Trophoblast cell (in vitro differentiated cells and primary cell): ENCODE data around the gene RASA4.
A peak's percentile ranks its signal among the peaks of the same experiment; 100 is the strongest.
"Not testable (repeated sequence)": the region's sequence is repeated elsewhere in the genome, so short reads cannot be mapped to it uniquely, and the experiment has no call there.

Source experiments
- DNase-seq, 2 donors: peaks; one replicate each; pipeline ENCODE4 v3.0.0-alpha.2; 2016
- H2AFZ ChIP-seq: 2 replicates; pipeline ENCODE4 v1.6.1; 2013; ENCODE audit warnings: low read length, moderate library complexity, mild to moderate bottlenecking; ENCODE audit not compliant: insufficient read depth, poor library complexity
- H2AK5ac ChIP-seq: 2 replicates; pipeline ENCODE4 v1.6.1; 2013; ENCODE audit warnings: mild to moderate bottlenecking, low read length
- H2BK120ac ChIP-seq: 2 replicates; pipeline ENCODE4 v1.6.1; 2013; ENCODE audit warnings: low read length, mild to moderate bottlenecking, moderate library complexity; ENCODE audit not compliant: insufficient read depth, poor library complexity
- H2BK12ac ChIP-seq: 2 replicates; pipeline ENCODE4 v1.6.1; 2013; ENCODE audit warnings: mild to moderate bottlenecking, low read length, moderate library complexity
- H2BK5ac ChIP-seq: 2 replicates; pipeline ENCODE4 v1.6.1; 2013; ENCODE audit warnings: low read length, low read depth, moderate library complexity, mild to moderate bottlenecking; ENCODE audit not compliant: poor library complexity
- H3K14ac ChIP-seq: 2 replicates; pipeline ENCODE4 v1.6.1; 2013; ENCODE audit warnings: mild to moderate bottlenecking, low read length
- H3K18ac ChIP-seq: 2 replicates; pipeline ENCODE4 v1.6.1; 2013; ENCODE audit warnings: mild to moderate bottlenecking, low read length
- H3K23ac ChIP-seq: 2 replicates; pipeline ENCODE4 v1.6.1; 2013; ENCODE audit warnings: low read length
- H3K27ac ChIP-seq: 2 replicates; pipeline ENCODE4 v1.5.1; 2013; ENCODE audit warnings: low read depth, mild to moderate bottlenecking, inconsistent platforms, low read length, moderate library complexity
- H3K27me3 ChIP-seq: 2 replicates; pipeline ENCODE4 v1.6.1; 2013; ENCODE audit warnings: inconsistent platforms, mild to moderate bottlenecking, low read length, moderate library complexity; ENCODE audit not compliant: insufficient read depth
- H3K36me3 ChIP-seq, 2 experiments: 1 replicate in 1 of 2; 2 replicates in 1 of 2; pipeline ENCODE4 v1.6.1; 2013; ENCODE audit warnings: low read length in 2 of 2, mild to moderate bottlenecking in 2 of 2, moderate library complexity in 1 of 2; ENCODE audit not compliant: insufficient read depth in 2 of 2, control insufficient read depth in 1 of 2
- H3K4ac ChIP-seq: 2 replicates; pipeline ENCODE4 v1.6.1; 2013; ENCODE audit warnings: low read depth, mild to moderate bottlenecking, low read length, moderate library complexity
- H3K4me1 ChIP-seq, 2 experiments: 1 replicate in 1 of 2; 2 replicates in 1 of 2; pipeline ENCODE4 v1.6.1; 2013; ENCODE audit warnings: low read length in 2 of 2, mild to moderate bottlenecking in 2 of 2, moderate library complexity in 1 of 2; ENCODE audit not compliant: insufficient read depth in 2 of 2, control insufficient read depth in 1 of 2
- H3K4me2 ChIP-seq: 2 replicates; pipeline ENCODE4 v1.6.1; 2013; ENCODE audit warnings: inconsistent platforms, mild to moderate bottlenecking, low read length, moderate library complexity
- H3K4me3 ChIP-seq: 2 replicates; pipeline ENCODE4 v1.5.1; 2013; ENCODE audit warnings: mild to moderate bottlenecking, low read depth, low read length, inconsistent platforms
- H3K79me1 ChIP-seq: one replicate; pipeline ENCODE4 v1.6.1; 2013; ENCODE audit warnings: low read length
- H3K79me2 ChIP-seq: 2 replicates; pipeline ENCODE4 v1.6.1; 2013; ENCODE audit warnings: low read length, mild to moderate bottlenecking; ENCODE audit not compliant: control insufficient read depth, insufficient read depth, poor library complexity
- H3K9ac ChIP-seq: 2 replicates; pipeline ENCODE4 v1.6.1; 2013; ENCODE audit warnings: mild to moderate bottlenecking, low read length
- H3K9me3 ChIP-seq: 2 replicates; pipeline ENCODE4 v1.6.1; 2013; ENCODE audit warnings: low read depth, mild to moderate bottlenecking, control low read depth, inconsistent platforms, low read length; ENCODE audit not compliant: insufficient read depth
- H4K12ac ChIP-seq: 2 replicates; pipeline ENCODE4 v1.6.1; 2013; ENCODE audit warnings: low read depth, mild to moderate bottlenecking, low read length, moderate library complexity
- H4K8ac ChIP-seq: 2 replicates; pipeline ENCODE4 v1.6.1; 2013; ENCODE audit warnings: low read depth, mild to moderate bottlenecking, low read length, moderate library complexity
- H4K91ac ChIP-seq: one replicate; pipeline ENCODE4 v1.6.1; 2013; ENCODE audit warnings: low read depth, mild to moderate bottlenecking, low read length, moderate library complexity
- WGBS: extraction: QIAGEN DNeasy Blood & Tissue Kit; methylation state at CpG from one replicate; pipeline ENCODE4 v1.1.7; 2013; ENCODE audit warnings: missing lambda C conversion rate; ENCODE audit not compliant: insufficient read length, insufficient coverage; ENCODE audit errors: extremely low coverage; 5-methylcytosine and 5-hydroxymethylcytosine counted together

The RASA4 gene

DNA sequence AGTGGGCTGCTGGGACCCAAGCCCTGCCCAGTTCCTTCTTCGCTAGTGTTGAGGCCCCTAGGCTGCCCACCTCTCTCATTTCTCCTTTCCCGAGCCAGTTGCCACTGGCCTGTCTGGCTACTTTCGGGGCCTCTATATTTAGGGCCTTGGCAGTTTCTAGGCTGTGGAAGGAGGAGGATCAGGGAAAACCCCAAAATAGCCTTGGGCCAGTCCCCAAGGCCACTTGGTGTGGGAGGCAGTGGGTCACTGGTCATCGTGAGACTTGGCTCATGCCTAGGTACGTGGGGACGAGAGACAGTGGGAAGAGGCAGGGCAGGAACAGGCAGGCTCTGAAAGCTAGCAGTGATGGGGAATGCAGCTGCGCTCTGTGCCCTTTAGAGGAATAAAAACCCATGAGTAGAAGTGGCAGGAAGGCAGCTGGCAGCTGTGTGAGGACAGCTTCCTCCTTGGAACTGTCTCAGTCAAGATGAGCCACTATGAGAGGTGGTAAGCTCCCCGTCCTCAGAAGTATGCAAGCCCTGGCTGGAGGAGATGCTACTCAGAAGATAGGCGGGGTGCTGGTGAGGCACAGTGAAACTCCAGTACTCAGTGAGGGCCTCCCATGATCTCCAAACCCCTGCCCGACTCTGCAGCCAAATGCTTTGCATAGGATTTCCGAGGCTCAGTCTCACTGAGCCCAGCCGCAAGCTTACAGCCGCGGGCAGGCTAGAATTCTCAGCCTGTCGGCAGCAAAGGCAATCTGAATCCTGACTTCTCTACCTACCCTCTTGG is 2.8 kb downstream of the RASA4 start:
- WGBS = no CpG with 5 or more reads among the region's 15 CpGs
- not testable (repeated sequence) for H3K4me1 ChIP-seq, H3K36me3 ChIP-seq, H4K8ac ChIP-seq, H2AK5ac ChIP-seq, H3K27me3 ChIP-seq, H2BK12ac ChIP-seq, H3K9ac ChIP-seq, H2AFZ ChIP-seq, H4K12ac ChIP-seq, H3K4ac ChIP-seq, H3K79me2 ChIP-seq, DNase-seq, H3K23ac ChIP-seq, H3K4me2 ChIP-seq, H3K4me3 ChIP-seq, H4K91ac ChIP-seq, H3K14ac ChIP-seq, H2BK5ac ChIP-seq, H3K79me1 ChIP-seq, H3K27ac ChIP-seq, H3K18ac ChIP-seq, H2BK120ac ChIP-seq, H3K9me3 ChIP-seq

GRCh38 chr7:102611675-102612325 is 4.8 kb downstream of the RASA4 start:
- not testable (repeated sequence) for H2BK120ac ChIP-seq, H4K12ac ChIP-seq, H3K79me2 ChIP-seq, H3K4me3 ChIP-seq, H3K4me1 ChIP-seq, H3K36me3 ChIP-seq, H2BK12ac ChIP-seq, H3K79me1 ChIP-seq, H3K4me2 ChIP-seq, H2BK5ac ChIP-seq, H3K9ac ChIP-seq, H3K23ac ChIP-seq, DNase-seq, H3K9me3 ChIP-seq, H3K27ac ChIP-seq, H3K14ac ChIP-seq, H2AK5ac ChIP-seq, H2AFZ ChIP-seq, H3K4ac ChIP-seq, H3K27me3 ChIP-seq
- Histone ChIP-seq H4K8ac (peak overlapping the region; percentile 22), H3K18ac (peak overlapping the region; percentile 14), H4K91ac (peak overlapping the region; percentile 7)
- no CpG with 5 or more reads among the region's 10 CpGs for WGBS

GRCh38 chr7:102611013-102611674 is 5.4 kb downstream of the RASA4 start:
- not testable (repeated sequence) for H3K14ac ChIP-seq, H3K4me3 ChIP-seq, H3K36me3 ChIP-seq, H3K18ac ChIP-seq, H4K12ac ChIP-seq, H3K4me1 ChIP-seq, H2AK5ac ChIP-seq, H2BK5ac ChIP-seq, H2AFZ ChIP-seq, H4K91ac ChIP-seq, H4K8ac ChIP-seq, H3K79me1 ChIP-seq, H3K4me2 ChIP-seq, H3K79me2 ChIP-seq, H2BK12ac ChIP-seq, H3K4ac ChIP-seq, H3K9me3 ChIP-seq, DNase-seq, H2BK120ac ChIP-seq, H3K27ac ChIP-seq, H3K27me3 ChIP-seq, H3K23ac ChIP-seq, H3K9ac ChIP-seq
- WGBS = no CpG with 5 or more reads among the region's 30 CpGs

- DNase-seq, H3K79me2 ChIP-seq, H4K8ac ChIP-seq: not testable (repeated sequence)
Measured at GRCh38 chr7:102610441-102610840, 6.1 kb downstream of the RASA4 start.

More at GRCh38 chr7:102610441-102610840, 6.1 kb downstream of the RASA4 start:
- not testable (repeated sequence) for H4K91ac ChIP-seq, H2BK5ac ChIP-seq, H3K4me3 ChIP-seq, H3K9ac ChIP-seq, H3K14ac ChIP-seq, H2AFZ ChIP-seq, H3K18ac ChIP-seq, H3K36me3 ChIP-seq, H3K23ac ChIP-seq, H2BK12ac ChIP-seq, H3K27ac ChIP-seq, H3K79me1 ChIP-seq, H3K4me1 ChIP-seq, H3K4me2 ChIP-seq, H3K9me3 ChIP-seq, H4K12ac ChIP-seq, H3K4ac ChIP-seq, H2AK5ac ChIP-seq, H3K27me3 ChIP-seq, H2BK120ac ChIP-seq
- WGBS = no CpG with 5 or more reads among the region's 7 CpGs
